HG03558 (cell line): ENCODE data around the gene SERINC3.
"Not testable (repeated sequence)": the region's sequence is repeated elsewhere in the genome, so short reads cannot be mapped to it uniquely, and the experiment has no call there.

Experiments used
- ATAC-seq: cut with Tn5 transposase; IDR thresholded peaks from one replicate; pipeline ENCODE4 v1.9.1; 2021; ENCODE audit warnings: moderate number of reproducible peaks; ENCODE audit not compliant: unreplicated experiment; ENCODE audit errors: extremely low read depth

SERINC3 gene

GRCh38 chr20:44495802-44496481 is 25.9 kb downstream of the SERINC3 start:
- ATAC-seq, result no peak

DNA sequence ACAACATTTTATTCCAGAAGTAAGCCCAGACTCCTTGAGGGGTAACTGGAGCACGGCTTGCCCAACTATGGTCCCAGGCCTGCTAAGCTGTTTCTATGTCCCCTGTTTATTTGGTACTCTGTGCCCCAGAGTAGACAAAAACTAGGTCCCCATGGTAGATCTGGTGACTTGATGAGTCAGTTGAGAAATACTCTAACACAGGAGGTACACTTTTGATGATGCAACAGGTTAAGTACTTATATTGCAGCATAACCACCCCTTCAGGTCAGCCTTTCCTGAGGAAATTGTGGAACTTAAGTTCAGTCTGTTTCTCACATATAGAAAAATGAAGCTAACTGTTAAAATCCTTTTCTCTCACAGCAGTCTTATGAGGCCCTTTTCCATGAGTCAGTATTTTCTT is 26.6 kb downstream of the SERINC3 start:
- ATAC-seq, result no peak

- no peak for ATAC-seq
These were observed 27.2 kb downstream of the SERINC3 start for GRCh38 chr20:44494681-44495080.

- ATAC-seq, result no peak
These were observed 27.6 kb downstream of the SERINC3 start for GRCh38 chr20:44494266-44494665.

GRCh38 chr20:44491635-44492395 is 30.1 kb downstream of the SERINC3 start:
- no peak for ATAC-seq

DNA sequence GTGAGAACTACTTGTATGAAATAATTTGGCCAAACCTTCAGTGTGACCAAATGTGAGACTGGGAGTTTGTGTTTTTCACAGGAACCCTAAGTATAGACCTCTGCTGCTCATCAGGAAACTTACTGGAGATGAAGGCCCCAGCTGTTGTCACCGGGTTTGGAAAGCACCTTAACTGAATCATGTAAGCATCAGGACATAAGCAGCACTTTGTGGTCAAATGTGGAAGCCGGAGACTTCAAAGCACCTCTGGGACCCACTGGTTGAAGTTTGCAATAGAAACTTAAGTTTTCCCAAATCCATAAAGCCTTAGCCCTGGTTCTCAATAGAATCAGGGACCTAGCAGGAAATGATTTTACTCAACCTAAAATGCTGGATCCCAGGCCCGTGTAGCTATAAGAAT is 31.9 kb downstream of the SERINC3 start:
- ATAC-seq, result no peak

GRCh38 chr20:44489223-44489622 is 32.6 kb downstream of the SERINC3 start:
- no peak for ATAC-seq

GRCh38 chr20:44488551-44488950 is 33.3 kb downstream of the SERINC3 start:
- no peak for ATAC-seq

GRCh38 chr20:44485830-44486198 is 36.1 kb downstream of the SERINC3 start:
- no peak for ATAC-seq

DNA sequence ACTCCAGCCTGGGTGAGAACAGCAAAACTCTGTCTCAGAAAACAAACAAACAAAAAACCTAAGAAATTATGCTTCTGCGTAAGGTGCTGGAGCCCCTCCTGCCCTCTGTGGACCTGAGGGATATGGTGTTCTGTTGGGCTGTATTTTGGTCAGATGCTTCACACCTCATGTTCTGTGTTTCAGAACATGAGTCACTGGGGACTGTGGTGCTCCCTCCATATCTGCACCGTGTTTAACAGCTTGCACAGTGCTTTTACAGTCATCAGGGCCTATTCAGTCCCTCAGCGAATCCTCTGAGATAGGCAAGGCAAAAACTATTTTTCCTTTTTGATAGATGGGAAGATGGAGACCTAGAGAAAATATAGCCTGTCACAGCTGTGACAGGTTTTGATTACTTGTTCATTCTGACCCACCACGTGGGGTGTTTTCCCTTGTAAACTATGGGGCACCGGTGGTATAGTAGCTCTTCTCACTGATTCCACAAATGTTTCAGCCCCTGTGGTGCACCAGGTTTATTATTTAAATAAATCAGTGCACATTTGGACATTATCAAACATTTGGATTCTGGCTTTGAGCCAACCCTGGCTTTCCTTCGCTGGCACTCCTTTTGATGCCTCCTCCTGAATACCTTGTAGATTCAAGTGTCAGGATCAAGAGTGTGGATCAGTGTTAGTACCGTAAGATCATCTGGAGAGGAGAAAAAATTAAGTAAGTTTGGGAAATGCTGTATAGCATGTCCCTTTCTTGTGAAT is 36.6 kb downstream of the SERINC3 start:
- no peak for ATAC-seq

- ATAC-seq, result no peak
These were observed 38.8 kb downstream of the SERINC3 start for GRCh38 chr20:44483112-44483511.

DNA sequence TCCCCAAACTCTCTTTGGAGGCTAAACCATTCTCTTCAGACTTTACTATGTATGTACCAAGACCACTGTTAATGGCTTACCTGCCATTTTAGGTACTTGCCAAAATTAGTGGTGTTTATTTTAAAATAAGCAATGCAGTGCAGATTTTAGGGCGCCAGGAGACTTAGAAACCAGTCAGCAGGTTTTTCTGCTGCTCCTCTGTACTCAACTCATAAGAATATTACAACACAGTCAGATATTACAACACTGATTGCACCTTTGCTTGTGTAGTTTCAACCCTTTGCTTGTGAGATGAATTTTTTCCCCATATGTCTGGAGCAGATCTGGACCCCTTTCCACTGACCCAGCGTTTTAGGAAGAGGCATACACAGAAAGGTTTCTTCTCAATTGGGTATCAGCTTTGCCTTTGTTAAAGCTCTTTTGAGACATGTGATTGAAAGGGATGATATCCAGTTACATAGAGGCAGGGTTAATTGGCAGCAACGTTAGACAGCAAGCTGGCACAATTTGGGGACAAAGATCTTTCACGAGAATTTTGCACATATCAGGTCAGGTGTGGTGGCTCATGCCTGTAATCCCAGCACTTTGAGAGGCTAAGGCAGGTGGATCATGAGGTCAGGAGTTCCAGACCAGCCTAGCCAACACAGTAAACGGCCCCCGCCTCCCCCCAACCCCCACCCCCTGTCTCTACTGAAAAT is 40.0 kb downstream of the SERINC3 start:
- ATAC-seq, result no peak

DNA sequence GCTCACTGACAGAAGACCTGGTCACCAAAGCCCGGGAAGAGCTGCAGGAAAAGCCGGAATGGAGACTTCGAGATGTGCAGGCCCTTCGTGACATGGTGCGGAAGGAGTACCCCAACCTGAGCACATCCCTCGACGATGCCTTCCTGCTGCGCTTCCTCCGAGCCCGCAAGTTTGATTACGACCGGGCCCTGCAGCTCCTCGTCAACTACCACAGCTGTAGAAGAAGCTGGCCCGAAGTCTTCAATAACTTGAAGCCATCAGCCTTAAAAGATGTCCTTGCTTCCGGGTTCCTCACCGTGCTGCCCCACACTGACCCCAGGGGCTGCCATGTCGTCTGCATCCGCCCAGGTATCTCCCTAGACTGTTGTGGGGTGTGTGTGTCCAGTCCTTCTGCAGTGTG is 41.8 kb downstream of the SERINC3 start:
- no peak for ATAC-seq

DNA sequence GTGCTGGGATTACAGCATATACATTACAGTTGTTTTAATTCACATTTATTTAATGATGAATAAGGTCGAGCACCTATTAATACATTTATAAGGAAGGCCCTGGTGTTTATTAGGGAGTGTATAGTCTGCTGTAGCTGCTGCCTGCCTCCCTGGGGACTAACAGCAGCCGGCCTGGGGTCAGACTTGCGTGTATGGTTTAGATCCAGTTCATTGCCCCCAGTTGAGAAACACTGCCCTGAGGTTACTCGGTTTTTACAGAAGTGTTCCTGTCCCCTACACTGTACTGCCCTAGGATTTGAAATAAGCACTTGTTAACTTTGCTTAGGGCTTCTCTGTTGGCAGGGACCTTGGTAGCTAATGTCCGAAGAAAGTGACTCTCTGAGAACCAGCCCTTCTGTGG is 42.2 kb downstream of the SERINC3 start:
- no peak for ATAC-seq

DNA sequence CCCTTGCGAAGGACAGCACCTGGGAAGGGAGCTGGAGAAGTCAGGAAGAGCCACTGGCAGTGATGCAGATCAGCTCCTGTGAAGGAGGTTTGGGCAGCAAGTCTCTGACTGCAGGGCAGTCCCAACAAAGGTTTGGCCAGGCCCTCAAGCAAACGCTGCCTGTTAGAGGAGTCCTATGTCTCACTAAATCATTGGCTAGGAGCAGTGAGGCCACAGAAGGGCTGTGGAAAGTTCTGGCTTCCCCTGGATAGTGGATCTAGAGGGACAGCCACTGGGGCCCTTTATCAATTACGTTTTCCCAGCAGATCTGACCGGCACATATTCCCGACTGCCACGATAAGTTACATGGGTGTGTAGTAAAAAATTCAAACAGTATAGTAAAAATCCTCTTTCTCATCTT is 43.7 kb downstream of the SERINC3 start:
- ATAC-seq, result no peak

DNA sequence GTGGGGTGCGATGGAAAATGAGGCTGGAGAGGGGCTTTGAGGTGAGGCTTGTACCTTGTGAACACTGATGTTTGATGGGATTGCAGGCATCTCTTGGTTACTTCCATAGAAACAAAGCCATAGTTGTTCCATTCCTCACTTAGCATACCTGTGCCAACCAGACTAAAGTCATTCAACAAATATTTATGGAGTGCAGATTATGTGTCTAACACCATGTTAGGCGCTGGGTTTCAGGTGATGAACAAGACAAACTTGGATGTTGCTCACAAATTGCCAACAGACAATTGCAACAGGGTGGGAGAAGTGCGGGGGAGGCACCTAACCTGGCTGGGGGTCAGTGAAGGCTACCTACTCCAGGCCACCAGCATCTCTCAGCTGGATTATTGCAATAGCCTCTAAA is 44.7 kb downstream of the SERINC3 start:
- no peak for ATAC-seq

GRCh38 chr20:44475694-44476560 is 45.9 kb downstream of the SERINC3 start, which contains the start of gene TTPAL:
TSS of gene TTPAL (plus strand) at chr20:44475874. CDS start at chr20:44480000, 4,126 bp downstream.
- ATAC-seq, result peak; percentile 83

GRCh38 chr20:44475372-44475693 is 46.5 kb downstream of the SERINC3 start:
- ATAC-seq, result no peak

DNA sequence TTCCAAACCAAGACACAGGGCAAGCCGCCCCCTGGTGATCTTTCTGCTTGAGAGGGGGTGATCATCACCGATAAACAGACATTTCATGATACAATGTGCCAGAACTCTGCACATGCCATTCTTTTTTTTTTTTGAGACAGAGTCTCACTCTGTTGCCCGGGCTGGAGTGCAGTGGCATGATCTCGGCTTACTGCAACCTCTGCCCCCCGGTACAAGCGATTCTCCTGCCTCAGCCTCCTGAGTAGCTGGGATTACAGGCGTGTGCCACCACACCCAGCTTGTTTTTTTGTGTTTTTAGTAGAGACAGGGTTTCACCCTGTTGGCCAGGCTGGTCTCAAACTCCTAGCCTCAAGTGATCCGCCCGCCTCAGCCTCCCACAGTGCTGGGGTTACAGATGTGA is 49.6 kb downstream of the SERINC3 start:
- ATAC-seq, result not testable (repeated sequence)

GRCh38 chr20:44471481-44471882 is 50.4 kb downstream of the SERINC3 start:
- ATAC-seq, result no peak
